GM19324 (cell line): ENCODE data around the gene KIF3B.
"Not testable (repeated sequence)": the region's sequence is repeated elsewhere in the genome, so short reads cannot be mapped to it uniquely, and the experiment has no call there.

Source experiments
- ATAC-seq: cut with Tn5 transposase; IDR thresholded peaks from one replicate; pipeline ENCODE4 v1.9.1; 2021; ENCODE audit warnings: mild to moderate bottlenecking, moderate library complexity; ENCODE audit not compliant: unreplicated experiment, low FRiP score

KIF3B gene

GRCh38 chr20:32291166-32291565 lies 13.7 kb downstream of the KIF3B start:
- ATAC-seq = no peak

GRCh38 chr20:32292548-32292947 lies 15.1 kb downstream of the KIF3B start:
- no peak for ATAC-seq

GRCh38 chr20:32294071-32294470 lies 16.6 kb downstream of the KIF3B start:
- no peak for ATAC-seq

- no peak for ATAC-seq
Observed at GRCh38 chr20:32296412-32296811, 19.0 kb downstream of the KIF3B start.

GRCh38 chr20:32296819-32297420 lies 19.5 kb downstream of the KIF3B start:
- no peak for ATAC-seq

- no peak for ATAC-seq
Observed at GRCh38 chr20:32297439-32297838, 20.0 kb downstream of the KIF3B start.

- ATAC-seq = no peak
Observed at GRCh38 chr20:32300647-32301046, 23.2 kb downstream of the KIF3B start.

GRCh38 chr20:32301719-32302506 lies 24.5 kb downstream of the KIF3B start:
- no peak for ATAC-seq

- ATAC-seq = no peak
Observed at GRCh38 chr20:32302507-32302872, 25.0 kb downstream of the KIF3B start.

- ATAC-seq = no peak
Observed at GRCh38 chr20:32304131-32304746, 26.8 kb downstream of the KIF3B start.

- ATAC-seq = no peak
Observed at GRCh38 chr20:32312718-32313424, 35.4 kb downstream of the KIF3B start.

- no peak for ATAC-seq
Observed at GRCh38 chr20:32314768-32315167, 37.3 kb downstream of the KIF3B start.

- ATAC-seq = no peak
Observed at GRCh38 chr20:32315399-32315798, 37.9 kb downstream of the KIF3B start.

GRCh38 chr20:32315891-32316290 lies 38.4 kb downstream of the KIF3B start:
- ATAC-seq = no peak

GRCh38 chr20:32316667-32317066 lies 39.2 kb downstream of the KIF3B start:
- no peak for ATAC-seq

- no peak for ATAC-seq
Observed at GRCh38 chr20:32319100-32319499, 41.6 kb downstream of the KIF3B start.

- no peak for ATAC-seq
Observed at GRCh38 chr20:32320305-32320704, 42.9 kb downstream of the KIF3B start.

- ATAC-seq = no peak
Observed at GRCh38 chr20:32321390-32321789, 43.9 kb downstream of the KIF3B start.

- not testable (repeated sequence) for ATAC-seq
Observed at GRCh38 chr20:32322260-32322659, 44.8 kb downstream of the KIF3B start.

GRCh38 chr20:32323761-32324160 lies 46.3 kb downstream of the KIF3B start:
- not testable (repeated sequence) for ATAC-seq
